Sigmoid colon (tissue), 4 donors: ENCODE measurements around the gene ENDOU.

Experiments used
- CTCF ChIP-seq, 4 experiments: fragments of 450-650 bp in 3 of 4; fragments of 200-600 bp in 1 of 4; IDR thresholded peaks; one replicate each; pipeline ENCODE4 v1.5.1; 2016 to 2019; ENCODE audit warnings: antibody characterized with exemption in 4 of 4, mild to moderate bottlenecking in 3 of 4, moderate library complexity in 2 of 4
- POLR2AphosphoS5 ChIP-seq, 4 donors: sonication (generic); formaldehyde crosslinking; IDR thresholded peaks; one replicate each; pipeline ENCODE4 v1.6.1; 2017; ENCODE audit warnings: antibody characterized with exemption in 4 of 4

- no peak for TF ChIP-seq CTCF (IDR thresholded peaks at IDR 0.05)
- TF ChIP-seq POLR2AphosphoS5 (IDR thresholded peaks at IDR 0.05), result no peak
Measured at GRCh38 chr12:47748507-47748828, 23.2 kb upstream of the ENDOU start.
